ENCODE results near the gene SCAPER. TPM values are rescaled to one million over a fixed set of nuclear protein-coding genes. Genes with fewer than 3 reads are reported as not detected.

Gene SCAPER
- total RNA-seq, 1 experiment from 2014 or later, result 10.3 TPM

DNA sequence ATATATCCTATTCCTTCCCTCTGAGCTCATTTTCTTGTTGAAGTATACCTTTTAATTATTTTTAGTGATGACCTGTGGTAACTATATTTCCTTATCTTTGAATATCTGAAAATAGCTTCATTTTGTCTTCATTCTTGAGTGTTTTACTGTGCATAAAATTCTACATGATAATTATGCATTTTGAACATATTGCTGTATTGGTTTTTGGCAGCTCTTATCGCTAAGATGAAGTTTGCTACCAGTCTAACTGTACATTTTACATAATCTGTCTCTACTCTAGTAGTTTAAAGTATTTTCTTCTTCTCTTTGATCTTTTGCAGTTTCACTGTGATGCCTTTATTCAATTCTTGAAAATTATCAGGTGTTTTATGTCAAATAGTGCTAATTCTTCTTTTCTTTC lies 379.0 kb downstream of the SCAPER start:
- H3K27ac Mint-ChIP-seq, result no peak overlapping the region
- CTCF ChIA-PET, result no interaction called here
- no peak overlapping the region for H3K4me3 Mint-ChIP-seq
- H3K36me3 Mint-ChIP-seq, result no peaks in the 10 kb centered on the region
- no peaks in the 10 kb centered on the region for H3K27me3 Mint-ChIP-seq (ENCODE audit: low read depth)
- ATAC-seq (no peak), DNase-seq (ENCODE audit: low spot score) (no peak)
- no peaks in the 10 kb centered on the region for H3K4me1 Mint-ChIP-seq
- TF ChIP-seq RELA (CRISPR knock-in tag; IDR thresholded peaks at IDR 0.05; ENCODE audit: borderline replicate concordance) (no peak), PRRX2 (CRISPR knock-in tag; IDR thresholded peaks at IDR 0.05) (no peak), JUN (CRISPR knock-in tag; IDR thresholded peaks at IDR 0.05) (no peak), ETV6 (CRISPR knock-in tag; IDR thresholded peaks at IDR 0.05) (no peak), FOXP1 (CRISPR knock-in tag; IDR thresholded peaks at IDR 0.05; ENCODE audit: borderline replicate concordance) (no peak), ZNF671 (CRISPR knock-in tag; IDR thresholded peaks at IDR 0.05) (no peak), ELF4 (CRISPR knock-in tag; IDR thresholded peaks at IDR 0.05; ENCODE audit: low read depth) (no peak), TEAD1 (CRISPR knock-in tag; IDR thresholded peaks at IDR 0.05) (no peak), SP1 (CRISPR knock-in tag; conservative IDR thresholded peaks at IDR 0.05) (no peak), SMAD3 (CRISPR knock-in tag; IDR thresholded peaks at IDR 0.05; ENCODE audit: borderline replicate concordance) (no peak), ZBTB21 (CRISPR knock-in tag; IDR thresholded peaks at IDR 0.05; ENCODE audit: borderline replicate concordance) (no peak), NFYB (CRISPR knock-in tag; conservative IDR thresholded peaks at IDR 0.05; ENCODE audit: low read depth) (no peak), FOXJ3 (CRISPR knock-in tag; IDR thresholded peaks at IDR 0.05; ENCODE audit: borderline replicate concordance) (no peak), IRF2 (CRISPR knock-in tag; IDR thresholded peaks at IDR 0.05; ENCODE audit: borderline replicate concordance, low read depth) (no peak)
- TF ChIP-seq, protein P1, sequence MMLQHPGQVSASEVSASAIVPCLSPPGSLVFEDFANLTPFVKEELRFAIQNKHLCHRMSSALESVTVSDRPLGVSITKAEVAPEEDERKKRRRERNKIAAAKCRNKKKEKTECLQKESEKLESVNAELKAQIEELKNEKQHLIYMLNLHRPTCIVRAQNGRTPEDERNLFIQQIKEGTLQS (CRISPR knock-in tag; conservative IDR thresholded peaks at IDR 0.05), result no peak
- TF ChIP-seq, protein P2, sequence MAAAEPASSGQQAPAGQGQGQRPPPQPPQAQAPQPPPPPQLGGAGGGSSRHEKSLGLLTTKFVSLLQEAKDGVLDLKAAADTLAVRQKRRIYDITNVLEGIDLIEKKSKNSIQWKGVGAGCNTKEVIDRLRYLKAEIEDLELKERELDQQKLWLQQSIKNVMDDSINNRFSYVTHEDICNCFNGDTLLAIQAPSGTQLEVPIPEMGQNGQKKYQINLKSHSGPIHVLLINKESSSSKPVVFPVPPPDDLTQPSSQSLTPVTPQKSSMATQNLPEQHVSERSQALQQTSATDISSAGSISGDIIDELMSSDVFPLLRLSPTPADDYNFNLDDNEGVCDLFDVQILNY (CRISPR knock-in tag; IDR thresholded peaks at IDR 0.05), result no peak
- TF ChIP-seq, protein P3, sequence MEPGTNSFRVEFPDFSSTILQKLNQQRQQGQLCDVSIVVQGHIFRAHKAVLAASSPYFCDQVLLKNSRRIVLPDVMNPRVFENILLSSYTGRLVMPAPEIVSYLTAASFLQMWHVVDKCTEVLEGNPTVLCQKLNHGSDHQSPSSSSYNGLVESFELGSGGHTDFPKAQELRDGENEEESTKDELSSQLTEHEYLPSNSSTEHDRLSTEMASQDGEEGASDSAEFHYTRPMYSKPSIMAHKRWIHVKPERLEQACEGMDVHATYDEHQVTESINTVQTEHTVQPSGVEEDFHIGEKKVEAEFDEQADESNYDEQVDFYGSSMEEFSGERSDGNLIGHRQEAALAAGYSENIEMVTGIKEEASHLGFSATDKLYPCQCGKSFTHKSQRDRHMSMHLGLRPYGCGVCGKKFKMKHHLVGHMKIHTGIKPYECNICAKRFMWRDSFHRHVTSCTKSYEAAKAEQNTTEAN (CRISPR knock-in tag; IDR thresholded peaks at IDR 0.05), result no peak
- TF ChIP-seq, protein P4, sequence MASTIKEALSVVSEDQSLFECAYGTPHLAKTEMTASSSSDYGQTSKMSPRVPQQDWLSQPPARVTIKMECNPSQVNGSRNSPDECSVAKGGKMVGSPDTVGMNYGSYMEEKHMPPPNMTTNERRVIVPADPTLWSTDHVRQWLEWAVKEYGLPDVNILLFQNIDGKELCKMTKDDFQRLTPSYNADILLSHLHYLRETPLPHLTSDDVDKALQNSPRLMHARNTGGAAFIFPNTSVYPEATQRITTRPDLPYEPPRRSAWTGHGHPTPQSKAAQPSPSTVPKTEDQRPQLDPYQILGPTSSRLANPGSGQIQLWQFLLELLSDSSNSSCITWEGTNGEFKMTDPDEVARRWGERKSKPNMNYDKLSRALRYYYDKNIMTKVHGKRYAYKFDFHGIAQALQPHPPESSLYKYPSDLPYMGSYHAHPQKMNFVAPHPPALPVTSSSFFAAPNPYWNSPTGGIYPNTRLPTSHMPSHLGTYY (CRISPR knock-in tag; IDR thresholded peaks at IDR 0.05), result no peak
- TF ChIP-seq, protein P5, sequence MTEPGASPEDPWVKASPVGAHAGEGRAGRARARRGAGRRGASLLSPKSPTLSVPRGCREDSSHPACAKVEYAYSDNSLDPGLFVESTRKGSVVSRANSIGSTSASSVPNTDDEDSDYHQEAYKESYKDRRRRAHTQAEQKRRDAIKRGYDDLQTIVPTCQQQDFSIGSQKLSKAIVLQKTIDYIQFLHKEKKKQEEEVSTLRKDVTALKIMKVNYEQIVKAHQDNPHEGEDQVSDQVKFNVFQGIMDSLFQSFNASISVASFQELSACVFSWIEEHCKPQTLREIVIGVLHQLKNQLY (CRISPR knock-in tag; IDR thresholded peaks at IDR 0.05), result no peak
- POLR2A ChIA-PET, result no interaction called here
- H3K9me3 Mint-ChIP-seq, result peaks cover 3% of the 10 kb centered on the region; the same call in 1 of the 2 replicates

- no peaks in the 10 kb centered on the region for H3K9me3 Mint-ChIP-seq
- ATAC-seq (no peak), DNase-seq (ENCODE audit: low spot score) (no peak)
- H3K27me3 Mint-ChIP-seq (ENCODE audit: low read depth), result no peaks in the 10 kb centered on the region
- peak; percentile 82 for TF ChIP-seq ZNF423 (CRISPR knock-in tag; IDR thresholded peaks at IDR 0.05)
- no peak for TF ChIP-seq ZNF512 (CRISPR knock-in tag; IDR thresholded peaks at IDR 0.05; ENCODE audit: borderline replicate concordance)
- H3K27ac Mint-ChIP-seq, result peak overlapping the region; percentile 20; the same call in 1 of the 2 replicates
- ChIA-PET POLR2A (no interaction called here), CTCF (interaction anchor here (0.5 to 1.7 kb wide), 4 partner anchors 16 to 367 kb away, joined by 3 to 4 read pairs (median 4); no protein-coding TSS in a partner anchor)
- H3K36me3 Mint-ChIP-seq, result no peaks in the 10 kb centered on the region
- no peak overlapping the region for H3K4me3 Mint-ChIP-seq
- H3K4me1 Mint-ChIP-seq, result peaks cover 23% of the 10 kb centered on the region
Observed at GRCh38 chr15:76517910-76518309, 387.2 kb downstream of the SCAPER start.

All from WTC11 (cell line).